ENCODE results near the gene SCUBE1.

The SCUBE1 gene

GRCh38 chr22:43377896-43378704 is 34.9 kb upstream of the SCUBE1 start:
- peaks cover 3% of the 10 kb centered on the region for H3K36me3 Mint-ChIP-seq (ENCODE audit: low read depth)
- H3K4me3 Mint-ChIP-seq = peak overlapping the region; percentile 2
- peaks cover 63% of the 10 kb centered on the region for H3K27me3 Mint-ChIP-seq (ENCODE audit: low read depth, poor library complexity)
- no peak for TF ChIP-seq CTCF (IDR thresholded peaks at IDR 0.05)
- DNase-seq = no peak
- peaks cover 33% of the 10 kb centered on the region for H3K9me3 Mint-ChIP-seq
- H3K27ac Mint-ChIP-seq = no peak overlapping the region
- H3K4me1 Mint-ChIP-seq = peaks cover 25% of the 10 kb centered on the region

GRCh38 chr22:43377548-43377895 is 34.4 kb upstream of the SCUBE1 start:
- no peak for TF ChIP-seq CTCF (IDR thresholded peaks at IDR 0.05)
- Mint-ChIP-seq H3K27ac (no peak overlapping the region), H3K4me1 (peaks cover 25% of the 10 kb centered on the region), H3K9me3 (peaks cover 36% of the 10 kb centered on the region), H3K27me3 (ENCODE audit: low read depth, poor library complexity) (peaks cover 59% of the 10 kb centered on the region), H3K4me3 (no peak overlapping the region), H3K36me3 (ENCODE audit: low read depth) (peaks cover 3% of the 10 kb centered on the region)
- DNase-seq = no peak

- peaks cover 3% of the 10 kb centered on the region for H3K36me3 Mint-ChIP-seq (ENCODE audit: low read depth)
- H3K27ac Mint-ChIP-seq = no peak overlapping the region
- peaks cover 31% of the 10 kb centered on the region for H3K9me3 Mint-ChIP-seq
- peaks cover 26% of the 10 kb centered on the region for H3K4me1 Mint-ChIP-seq
- H3K4me3 Mint-ChIP-seq = no peak overlapping the region
- no peak for DNase-seq
- no peak for TF ChIP-seq CTCF (IDR thresholded peaks at IDR 0.05)
- peaks cover 55% of the 10 kb centered on the region for H3K27me3 Mint-ChIP-seq (ENCODE audit: low read depth, poor library complexity)
Observed at GRCh38 chr22:43376765-43377547, 33.8 kb upstream of the SCUBE1 start.

GRCh38 chr22:43375951-43376455 is 32.8 kb upstream of the SCUBE1 start:
- Mint-ChIP-seq H3K27ac (no peak overlapping the region), H3K4me1 (peaks cover 35% of the 10 kb centered on the region), H3K36me3 (ENCODE audit: low read depth) (peaks cover 3% of the 10 kb centered on the region), H3K9me3 (peaks cover 31% of the 10 kb centered on the region), H3K27me3 (ENCODE audit: low read depth, poor library complexity) (peaks cover 51% of the 10 kb centered on the region), H3K4me3 (no peak overlapping the region)
- no peak for TF ChIP-seq CTCF (IDR thresholded peaks at IDR 0.05)
- DNase-seq = no peak

GRCh38 chr22:43370036-43370435 is 26.9 kb upstream of the SCUBE1 start:
- DNase-seq = peak; percentile 45
- TF ChIP-seq CTCF (IDR thresholded peaks at IDR 0.05) = no peak
- H3K4me1 Mint-ChIP-seq = peaks cover 35% of the 10 kb centered on the region
- H3K27ac Mint-ChIP-seq = no peak overlapping the region
- peaks cover 31% of the 10 kb centered on the region for H3K9me3 Mint-ChIP-seq
- H3K27me3 Mint-ChIP-seq (ENCODE audit: low read depth, poor library complexity) = peaks cover 63% of the 10 kb centered on the region
- peak overlapping the region; percentile 54 for H3K4me3 Mint-ChIP-seq
- peaks cover 2% of the 10 kb centered on the region for H3K36me3 Mint-ChIP-seq (ENCODE audit: low read depth)

All from nephron progenitor cell (in vitro differentiated cells).